ENCODE measurements around the gene FAHD1. TPM values are rescaled to one million over a fixed set of nuclear protein-coding genes. Genes with fewer than 3 reads are reported as not detected.

Gene FAHD1
- total RNA-seq, 2 experiments from 2014 or later = 18.7 to 20.7 TPM

DNA sequence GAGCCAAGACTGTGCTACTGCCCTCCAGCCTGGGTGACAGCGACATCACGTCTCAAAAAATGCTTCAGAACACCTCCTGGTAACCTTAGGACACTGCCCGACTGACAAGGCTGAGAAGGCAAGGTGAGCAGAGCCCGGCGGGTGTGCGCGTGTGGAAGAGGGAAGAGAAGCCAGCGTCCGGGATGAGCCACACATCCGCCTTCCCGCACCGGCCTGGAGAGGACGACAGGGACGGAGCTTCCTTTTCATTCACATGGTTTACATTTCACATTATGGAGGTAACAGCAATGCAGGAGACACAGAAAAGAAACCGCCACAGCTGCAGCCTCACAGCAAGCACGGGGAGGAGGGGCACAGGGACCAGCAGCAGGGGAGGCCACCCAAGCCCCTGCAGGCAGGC is 16.9 kb upstream of the FAHD1 start:
- ChIA-PET POLR2A (no interaction called here), CTCF (no interaction called here)

DNA sequence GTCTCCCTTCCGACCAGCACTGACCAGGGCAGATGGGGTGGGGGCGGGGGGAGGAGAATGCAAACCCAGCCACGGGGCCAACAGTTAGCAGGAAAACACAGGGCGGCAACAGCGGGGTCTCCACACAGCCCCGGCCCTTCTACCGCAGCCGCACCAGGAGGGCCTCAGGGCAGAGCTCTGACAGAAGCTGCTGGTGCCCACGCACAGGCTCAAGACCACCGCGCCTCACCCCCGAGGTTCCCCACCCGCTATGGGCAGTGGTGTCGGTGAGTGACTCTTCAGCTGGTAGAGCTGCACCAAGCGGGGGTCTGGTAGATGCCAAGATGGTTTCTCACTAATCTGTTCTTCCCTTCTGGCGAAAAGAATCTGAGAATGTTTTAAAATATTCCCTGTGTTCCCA is 16.5 kb upstream of the FAHD1 start:
- POLR2A ChIA-PET = no interaction called here

DNA sequence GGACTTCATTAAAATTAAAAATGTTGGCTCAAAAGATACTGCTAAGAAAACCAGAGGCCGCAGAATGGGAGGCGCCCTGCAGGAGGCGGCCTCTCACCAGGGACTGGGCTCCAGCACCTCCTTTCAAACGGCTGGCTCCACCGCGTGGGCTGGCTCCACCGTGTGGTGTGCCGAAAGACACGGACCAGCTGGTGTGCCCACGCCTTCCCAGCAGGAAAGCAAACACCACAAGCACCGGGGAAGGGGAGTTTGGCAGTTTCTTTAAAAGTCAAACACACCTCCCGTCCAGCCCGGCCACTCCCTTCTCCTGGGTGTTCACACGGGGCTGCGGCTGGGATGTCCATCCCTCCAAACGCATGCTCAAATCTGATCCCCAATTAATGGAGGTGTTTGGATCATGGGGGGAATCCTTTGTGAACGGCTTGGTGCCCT is 14.3 kb upstream of the FAHD1 start:
- POLR2A ChIA-PET = no interaction called here
- CTCF ChIA-PET = no interaction called here

More for the DNA sequence above, 16.5 kb upstream of the FAHD1 start:
- CTCF ChIA-PET = no interaction called here

DNA sequence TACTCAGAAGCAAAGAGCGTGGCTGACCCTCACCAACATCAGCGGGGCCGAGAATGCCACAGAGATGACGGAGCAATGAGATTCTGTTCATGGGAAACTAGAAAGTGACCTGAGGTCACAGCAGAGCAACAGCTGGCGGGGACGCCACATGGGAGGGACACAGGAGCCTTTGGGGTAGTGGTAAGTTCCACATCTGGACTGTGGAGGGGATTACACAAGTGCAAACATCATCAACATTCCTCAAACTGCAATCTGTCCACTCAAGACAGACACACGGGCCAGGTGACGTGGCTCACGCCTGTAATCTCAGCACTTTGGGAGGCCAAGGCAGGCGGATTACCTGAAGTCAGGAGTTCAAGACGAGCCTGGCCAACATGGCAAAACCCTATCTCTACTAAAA is 11.5 kb upstream of the FAHD1 start:
- CTCF ChIA-PET = no interaction called here
- POLR2A ChIA-PET = no interaction called here

DNA sequence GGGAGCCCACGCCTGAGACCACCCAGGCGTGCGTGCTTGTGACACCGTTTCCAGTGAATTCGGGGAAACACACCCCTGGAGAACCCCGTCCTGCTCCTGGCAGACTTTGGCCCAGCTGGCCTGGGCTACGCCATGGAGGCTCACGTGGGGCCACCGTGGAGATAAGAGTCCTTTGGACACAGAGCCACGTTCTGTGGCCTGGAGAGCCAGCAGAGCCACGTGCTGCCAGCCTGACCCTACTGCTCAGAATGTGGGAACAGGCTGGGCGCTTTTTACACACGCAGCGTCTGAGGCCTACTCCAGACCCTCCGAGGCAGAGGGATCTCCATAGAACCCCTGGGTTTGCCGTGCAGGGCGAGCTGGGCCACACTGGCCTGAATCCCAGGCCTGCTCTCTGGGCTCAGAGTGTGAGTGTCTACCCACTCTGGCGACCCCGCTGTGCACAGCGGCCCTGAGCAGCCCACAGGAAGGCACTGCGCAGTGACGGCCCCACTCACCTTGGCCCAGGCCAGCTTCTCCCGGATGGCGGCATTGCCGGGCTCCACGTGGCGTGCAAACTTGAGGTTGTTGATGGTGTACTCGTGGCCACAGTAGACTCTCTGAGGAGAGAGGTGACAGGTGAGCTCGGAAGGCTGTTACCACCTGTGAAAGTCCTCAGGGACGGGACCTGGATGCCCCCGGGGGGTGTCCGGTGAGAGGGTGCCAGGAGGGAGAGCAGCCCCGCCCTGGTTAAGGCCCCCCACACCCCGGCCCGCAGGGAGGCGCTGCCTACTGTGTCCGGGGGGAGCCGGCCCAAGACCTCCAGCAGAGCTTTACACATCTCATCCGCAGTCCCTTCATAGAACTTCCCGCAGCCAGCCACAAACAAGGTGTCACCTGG is 10.4 kb upstream of the FAHD1 start:
- ChIA-PET POLR2A (no interaction called here), CTCF (interaction anchor here (1.7 kb wide), 1 partner anchor 11 kb away, joined by 4 read pairs; the partner anchor contains the start of gene FAHD1)

DNA sequence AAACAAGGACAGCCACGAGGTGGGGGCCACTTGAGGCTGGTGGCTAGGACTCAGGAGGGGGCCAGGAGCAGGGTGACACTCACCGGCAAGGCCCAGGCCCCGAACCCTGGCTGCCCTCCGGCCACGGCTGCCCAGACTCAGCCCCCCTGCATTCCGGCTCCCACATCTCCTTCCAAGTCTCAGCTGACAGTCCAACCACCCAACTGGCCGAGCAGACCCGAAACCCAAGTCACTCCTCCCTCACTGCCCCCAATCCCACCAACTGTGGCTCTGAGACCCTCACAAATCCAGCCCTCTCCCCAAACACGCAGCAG is 9.8 kb upstream of the FAHD1 start:
- POLR2A ChIA-PET = no interaction called here

DNA sequence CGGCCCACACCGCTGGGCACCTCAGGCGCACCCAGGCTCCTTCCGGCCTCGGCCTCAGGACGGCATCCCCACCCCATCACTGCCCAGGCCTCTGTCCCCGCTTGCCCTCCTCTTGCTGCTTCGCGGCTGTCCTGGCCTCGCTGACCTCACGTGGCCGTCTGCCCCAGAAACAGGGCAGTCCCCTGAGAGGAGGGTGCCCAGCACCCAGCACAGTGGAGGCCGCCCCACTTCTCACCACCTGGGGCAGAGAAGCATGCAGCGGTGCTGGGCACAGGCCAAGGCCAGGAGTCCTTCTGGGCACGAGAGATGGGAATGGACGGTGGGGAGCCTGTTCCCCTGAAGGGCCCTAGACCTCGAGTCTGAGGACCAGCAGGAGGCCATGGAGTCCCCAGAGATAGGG is 9.3 kb upstream of the FAHD1 start:
- CTCF ChIA-PET = interaction anchor here (1.7 kb wide), 1 partner anchor 10 kb away, joined by 4 read pairs; the partner anchor contains the start of gene FAHD1
- POLR2A ChIA-PET = no interaction called here

More for the DNA sequence above, 9.8 kb upstream of the FAHD1 start:
- CTCF ChIA-PET = interaction anchor here (1.7 kb wide), 1 partner anchor 10 kb away, joined by 4 read pairs; the partner anchor contains the start of gene FAHD1

DNA sequence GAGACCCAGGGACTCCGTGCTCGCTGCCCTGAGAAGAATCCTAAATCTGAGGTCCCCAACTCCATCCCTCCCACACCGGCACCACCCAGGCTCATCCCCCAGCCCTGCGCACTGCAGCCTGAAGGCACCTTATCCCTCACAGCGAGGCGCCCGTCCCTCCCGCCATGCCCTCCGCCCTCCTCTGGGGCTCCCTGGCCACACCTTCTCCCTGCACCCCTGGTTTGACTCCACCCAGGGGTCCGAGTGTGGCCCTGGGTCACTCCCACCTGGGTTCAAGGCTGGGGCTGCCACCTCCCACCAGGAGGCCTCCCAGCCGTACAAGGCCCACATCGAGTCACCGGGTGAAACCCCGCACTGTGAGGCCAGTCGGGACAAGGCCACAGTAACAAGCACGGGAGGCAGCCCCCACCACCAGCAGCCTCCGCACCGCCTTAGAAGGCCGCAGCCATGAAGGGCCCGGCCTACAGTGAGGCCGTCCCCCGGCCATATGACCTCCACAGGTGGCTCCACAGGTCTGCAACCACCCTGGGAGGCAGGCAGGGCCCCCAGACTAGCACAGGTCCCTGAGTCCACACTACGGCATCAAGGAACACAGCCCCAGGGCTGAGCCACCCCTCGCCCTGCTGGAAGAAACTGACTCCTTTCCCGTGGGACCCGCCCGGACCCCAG is 8.7 kb upstream of the FAHD1 start:
- POLR2A ChIA-PET = no interaction called here

DNA sequence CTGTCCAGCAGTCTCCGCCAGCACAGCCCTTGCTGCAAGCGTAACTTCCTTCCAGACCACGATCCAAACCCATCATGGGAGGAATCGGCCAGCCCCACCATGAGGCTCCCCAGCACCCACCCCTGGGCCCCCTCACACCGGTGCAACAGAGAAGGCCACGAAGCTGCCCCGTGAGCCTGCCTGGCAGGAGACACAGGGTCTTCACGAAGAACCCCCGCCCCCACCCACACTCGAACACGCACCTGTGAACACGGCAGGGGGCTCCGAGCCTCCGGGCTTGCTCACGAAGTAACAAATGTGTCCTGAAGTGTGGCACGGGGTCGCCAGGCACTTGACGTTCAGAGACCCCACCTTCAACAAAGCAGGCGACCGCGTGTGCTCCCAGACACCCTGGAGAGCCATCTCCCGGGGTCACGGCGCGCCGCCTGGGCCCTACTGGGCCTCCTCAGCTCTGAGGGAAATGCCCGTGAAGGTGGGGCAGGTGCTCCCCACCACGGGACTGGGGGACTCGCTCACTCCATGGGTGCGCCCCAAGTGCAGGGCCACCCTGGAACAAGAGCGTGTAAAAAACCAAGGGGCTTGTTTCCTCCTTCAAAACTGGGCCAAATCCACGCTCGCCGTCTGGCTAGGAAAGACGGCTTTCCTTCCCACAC is 8.0 kb upstream of the FAHD1 start:
- CTCF ChIA-PET = no interaction called here
- POLR2A ChIA-PET = no interaction called here

More for the DNA sequence above, 8.7 kb upstream of the FAHD1 start:
- CTCF ChIA-PET = no interaction called here

DNA sequence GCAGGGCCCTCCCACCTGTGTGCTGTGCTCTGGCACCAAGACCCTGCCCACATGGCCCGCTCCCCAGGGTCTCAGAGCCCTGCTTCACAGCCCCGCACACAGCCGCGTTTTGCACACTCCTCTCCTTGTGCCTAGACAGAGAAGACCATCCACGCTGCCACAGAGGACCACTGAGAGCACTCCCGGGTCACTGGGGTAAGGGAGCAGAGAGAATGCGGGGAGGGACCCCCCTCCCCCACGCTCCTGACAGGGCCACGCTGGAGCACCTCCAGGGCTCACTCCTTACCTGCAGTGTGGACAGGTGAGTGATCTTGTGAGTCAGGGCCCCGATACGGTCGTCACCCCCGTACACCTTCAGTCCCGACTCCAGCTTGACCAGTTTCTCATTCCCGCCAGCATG is 7.4 kb upstream of the FAHD1 start:
- CTCF ChIA-PET = no interaction called here
- POLR2A ChIA-PET = no interaction called here

DNA sequence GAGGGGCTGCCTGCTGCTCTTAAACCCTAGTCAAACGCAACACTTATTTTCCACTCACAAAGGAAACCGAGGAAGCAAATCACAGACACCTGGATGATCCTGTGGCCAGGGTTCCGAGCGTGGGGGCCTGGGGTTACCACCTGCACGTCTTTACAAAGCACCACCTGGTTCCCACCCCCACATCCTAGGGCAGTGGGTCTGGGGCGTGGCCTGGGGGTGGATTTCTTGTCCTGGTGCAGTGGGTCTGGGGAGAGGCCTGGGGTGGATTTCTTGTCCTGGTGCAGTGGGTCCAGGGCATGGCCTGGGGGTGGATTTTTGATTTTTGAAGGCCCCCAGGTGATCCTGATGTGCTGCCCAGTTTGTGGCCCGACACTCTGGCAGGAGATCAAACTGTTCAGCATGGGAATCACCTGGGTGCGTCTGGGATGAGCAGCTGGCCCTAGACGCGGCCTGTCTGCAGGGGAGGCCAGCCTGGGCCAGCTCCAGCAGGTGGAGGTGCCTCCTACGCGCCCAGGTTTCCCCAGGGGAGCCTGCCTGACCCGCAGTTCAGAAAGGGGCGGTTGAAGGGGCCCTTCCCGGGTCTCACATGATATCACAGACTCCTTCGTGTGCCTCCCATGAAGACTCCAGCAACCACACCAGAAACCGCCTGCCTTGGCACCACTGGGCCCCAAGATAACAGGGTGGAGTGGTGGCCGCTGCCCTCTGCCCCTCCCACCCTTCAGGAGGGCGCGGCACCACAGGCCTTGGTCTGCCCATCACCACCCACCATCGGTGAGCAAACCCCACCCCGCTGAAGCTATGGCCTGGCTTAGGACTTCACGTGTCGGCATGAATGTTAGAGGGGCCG is 6.7 kb upstream of the FAHD1 start:
- ChIA-PET POLR2A (no interaction called here), CTCF (interaction anchor here (0.6 kb wide), 1 partner anchor 69 kb away, joined by 3 read pairs; no protein-coding TSS in a partner anchor)

DNA sequence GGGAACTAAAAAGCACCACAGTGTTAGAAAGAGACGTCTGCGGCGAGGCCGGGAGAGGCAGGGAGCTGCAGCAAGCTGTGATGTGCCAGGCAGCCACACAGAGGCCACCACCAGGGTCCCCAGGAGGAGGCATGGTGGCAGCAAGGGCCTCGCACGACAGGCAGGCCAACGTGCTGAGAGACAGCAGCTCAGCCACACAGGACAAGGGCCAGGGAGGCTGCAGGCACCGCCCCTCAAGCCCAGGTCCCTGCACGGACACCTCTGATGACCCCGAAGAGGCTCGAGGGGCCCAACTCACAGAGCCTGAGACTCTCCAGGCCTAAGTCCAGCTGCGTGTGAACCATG is 6.1 kb upstream of the FAHD1 start:
- ChIA-PET POLR2A (no interaction called here), CTCF (interaction anchor here (0.6 kb wide), 1 partner anchor 68 kb away, joined by 3 read pairs; no protein-coding TSS in a partner anchor)

DNA sequence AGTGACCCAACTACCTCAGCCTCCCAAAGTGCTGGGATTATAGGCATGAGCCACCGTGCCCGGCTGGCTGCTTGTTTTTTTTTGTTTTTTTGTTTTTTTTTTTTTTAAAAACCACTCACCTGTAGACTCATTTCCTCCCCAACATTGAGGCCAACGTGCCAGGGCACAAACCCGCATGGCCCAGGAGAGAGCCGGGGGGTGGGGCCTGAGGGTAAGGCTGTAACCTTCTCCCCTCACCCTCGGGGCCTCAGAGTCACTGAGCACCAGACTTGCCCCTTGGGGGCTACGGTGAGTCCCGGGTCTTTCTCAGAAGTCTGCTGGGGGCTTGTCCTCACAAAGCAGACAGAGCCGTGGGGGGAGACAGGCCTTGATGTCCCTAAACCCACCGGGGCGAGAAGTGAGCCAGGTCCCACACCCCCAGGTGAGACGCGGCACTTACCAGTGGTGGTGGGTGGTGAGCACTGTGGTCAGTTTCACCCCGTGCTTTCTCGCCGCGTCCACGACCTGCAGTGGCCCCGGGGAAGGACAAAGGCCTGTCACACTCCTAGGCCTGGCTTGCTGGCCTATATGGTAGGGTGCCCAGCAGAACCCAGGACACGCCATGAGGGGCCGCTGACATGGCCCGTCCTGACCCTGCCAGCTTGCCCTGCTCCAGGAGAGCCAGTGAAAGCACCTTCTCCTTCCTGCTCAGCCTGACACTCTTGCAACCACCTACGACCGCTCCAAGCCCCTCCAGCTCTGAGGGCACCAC is 5.0 kb upstream of the FAHD1 start:
- POLR2A ChIA-PET = no interaction called here
- CTCF ChIA-PET = interaction anchor here (0.6 to 0.7 kb wide), 2 partner anchors 74 to 1782 kb away, joined by 3 read pairs; no protein-coding TSS in a partner anchor

DNA sequence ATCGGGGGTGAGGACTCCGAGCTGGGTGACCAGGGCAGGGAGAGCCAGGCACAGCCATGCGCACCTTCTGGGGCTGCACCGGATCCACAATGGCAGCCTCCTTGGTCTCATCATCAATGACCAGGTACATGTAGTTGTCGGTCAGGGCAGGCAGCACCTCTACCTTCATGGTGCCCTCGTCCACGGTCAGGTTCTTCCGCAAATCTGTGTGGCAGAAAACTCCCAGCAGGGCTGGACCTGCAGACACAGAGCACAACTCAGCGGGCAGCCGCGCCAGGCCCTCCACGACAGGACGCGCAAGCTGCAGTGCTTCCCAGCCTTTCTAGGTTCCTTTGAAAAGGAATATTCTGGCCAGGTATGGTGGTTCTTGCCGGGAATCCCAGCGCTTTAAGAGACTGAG is 4.2 kb upstream of the FAHD1 start:
- POLR2A ChIA-PET = no interaction called here

DNA sequence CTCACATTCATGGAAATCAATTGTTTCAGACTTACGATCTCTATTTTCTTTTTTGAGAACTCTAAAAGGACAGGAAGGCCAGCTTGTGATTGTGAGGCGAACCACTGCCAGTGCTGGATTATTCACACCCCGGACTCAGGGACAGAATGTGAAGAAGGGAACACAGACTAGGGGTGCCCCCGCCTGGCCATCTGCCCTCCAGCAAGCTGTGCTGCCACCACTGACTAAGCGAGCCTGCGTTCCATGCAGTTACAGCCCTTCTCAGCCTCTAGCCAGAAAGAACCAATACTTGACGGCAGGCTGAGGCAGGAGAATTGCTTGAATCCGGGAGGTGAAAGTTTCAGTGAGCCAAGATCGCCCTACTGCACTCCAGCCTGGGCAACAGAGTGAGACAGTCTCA is 3.2 kb upstream of the FAHD1 start:
- ChIA-PET POLR2A (no interaction called here), CTCF (interaction anchor here (0.7 to 1.0 kb wide), 2 partner anchors 10 to 105 kb away, joined by 3 to 4 read pairs; no protein-coding TSS in a partner anchor)

More for the DNA sequence above, 4.2 kb upstream of the FAHD1 start:
- CTCF ChIA-PET = interaction anchor here (0.7 kb wide), 1 partner anchor 190 kb away, joined by 4 read pairs; no protein-coding TSS in a partner anchor

DNA sequence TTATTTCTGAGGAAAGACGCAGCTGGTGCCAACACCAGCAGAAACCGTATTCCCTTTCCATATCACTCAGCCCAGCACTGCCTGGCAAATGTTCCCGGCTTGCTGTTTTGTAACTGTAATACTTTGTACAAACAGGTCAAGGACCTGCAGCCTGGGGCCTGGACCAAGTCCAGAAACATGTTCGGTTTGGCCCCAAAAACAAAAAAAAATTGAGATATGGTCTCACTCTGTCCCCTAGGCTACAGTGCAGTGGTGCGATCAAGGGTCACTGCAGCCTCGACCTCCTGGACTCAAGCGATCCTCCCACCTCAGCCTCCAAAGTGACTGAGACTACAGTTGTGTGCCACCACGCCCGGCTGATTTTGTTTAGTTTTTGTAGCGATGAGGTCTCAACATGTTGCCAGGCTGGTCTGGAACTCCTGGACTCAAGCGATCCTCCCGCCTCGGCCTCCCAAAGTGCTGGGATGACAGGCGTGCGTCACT is 1.6 kb upstream of the FAHD1 start:
- ChIA-PET CTCF (interaction anchor here (0.6 kb wide), 1 partner anchor 109 kb away, joined by 4 read pairs; no protein-coding TSS in a partner anchor), POLR2A (interaction anchor here (0.6 kb wide), 1 partner anchor 55 kb away, joined by 3 read pairs; no protein-coding TSS in a partner anchor)

DNA sequence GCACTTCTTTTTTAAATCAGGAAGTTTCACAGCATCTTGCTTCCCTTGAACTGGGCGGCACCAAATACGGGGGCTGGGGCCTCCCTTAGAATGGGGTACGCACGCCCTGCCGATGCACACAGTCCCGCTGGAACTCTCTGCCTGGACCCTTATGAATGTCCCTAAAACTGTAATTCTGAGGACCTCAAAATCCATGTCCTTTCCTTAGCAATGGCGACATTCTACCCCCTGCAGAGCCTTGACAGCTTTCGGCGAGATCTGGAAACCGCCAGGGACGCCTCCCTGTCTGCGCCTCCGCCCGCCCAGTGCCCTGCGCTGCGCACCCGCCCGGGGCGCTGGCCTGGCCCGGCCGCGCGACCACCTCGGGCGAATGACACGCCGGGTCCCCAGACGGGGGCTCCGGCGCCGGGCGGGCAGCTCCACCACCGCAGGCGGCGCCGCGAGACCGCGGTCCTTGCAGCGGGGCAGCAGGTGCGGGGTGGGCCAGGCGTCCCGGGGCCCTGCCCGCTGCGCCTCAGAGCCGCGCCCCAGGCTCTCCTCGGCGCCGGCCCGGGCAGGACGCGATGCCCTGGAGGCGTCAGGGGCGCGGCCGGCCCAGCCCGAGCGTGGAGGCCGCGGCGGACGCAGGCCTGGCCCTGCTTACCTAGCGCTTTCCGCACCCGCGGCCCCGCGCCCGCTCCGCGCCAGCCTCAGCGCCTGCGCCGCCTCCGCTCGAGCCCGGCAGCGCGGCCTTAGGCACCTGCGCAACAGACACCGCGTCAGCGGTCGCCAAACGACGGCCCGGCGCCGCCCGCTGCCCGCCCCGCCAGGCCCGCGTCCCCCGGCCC is 929 bp upstream of the FAHD1 start:
- ChIA-PET CTCF (no interaction called here), POLR2A (interaction anchor here (1.8 kb wide), 1 partner anchor 43 kb away, joined by 10 read pairs; the partner anchor contains the start of genes NUBP2 and SPSB3)

Data from activated CD8-positive, alpha-beta memory T cell treated with anti-CD3 and anti-CD28 coated beads for 36 hours (primary cell).